Lung (tissue), 12 donors: ENCODE data around the gene ARL13B. TPM values are rescaled to one million over a fixed set of nuclear protein-coding genes. Genes with fewer than 3 reads are reported as not detected.

ENCODE experiments used
- ATAC-seq: fragments of 200-7000 bp; cut with Tn5 transposase; one replicate; pipeline ENCODE4 v1.9.1; 2020; ENCODE audit warnings: moderate number of reproducible peaks; ENCODE audit not compliant: insufficient read depth, low FRiP score
- DNase-seq, 3 donors: peaks; one replicate each; pipeline ENCODE4 v3.0.0-alpha.2; 2013 to 2017
- H3K27ac ChIP-seq, 2 donors: one replicate each; pipeline ENCODE4 v1.5.1; 2013; ENCODE audit warnings: mild to moderate bottlenecking in 2 of 2, moderate library complexity in 2 of 2, control low read depth in 1 of 2, inconsistent platforms in 1 of 2, low read depth in 1 of 2, low read length in 1 of 2
- H3K27me3 ChIP-seq, 3 donors: one replicate each; pipeline ENCODE4 v1.5.1; 2013; ENCODE audit warnings: low read length in 2 of 3; ENCODE audit not compliant: control insufficient read depth in 3 of 3, insufficient read depth in 3 of 3
- H3K36me3 ChIP-seq, 4 donors: one replicate each; pipeline ENCODE4 v1.5.1; 2013; ENCODE audit warnings: low read length in 4 of 4, mild to moderate bottlenecking in 1 of 4, moderate library complexity in 1 of 4; ENCODE audit not compliant: control insufficient read depth in 4 of 4, insufficient read depth in 4 of 4
- H3K4me1 ChIP-seq, 5 donors: one replicate each; pipeline ENCODE4 v1.5.1; 2013; ENCODE audit warnings: low read length in 5 of 5, mild to moderate bottlenecking in 2 of 5, moderate library complexity in 1 of 5; ENCODE audit not compliant: control insufficient read depth in 5 of 5, insufficient read depth in 5 of 5
- H3K4me3 ChIP-seq: one replicate; pipeline ENCODE4 v1.5.1; 2013; ENCODE audit warnings: mild to moderate bottlenecking, control low read depth, moderate library complexity
- H3K9ac ChIP-seq, 2 donors: one replicate each; pipeline ENCODE4 v1.5.1; 2013; ENCODE audit warnings: low read length in 2 of 2, control low read depth in 1 of 2; ENCODE audit not compliant: insufficient read depth in 1 of 2
- H3K9me3 ChIP-seq, 4 donors: one replicate each; pipeline ENCODE4 v1.5.1; 2013; ENCODE audit warnings: low read length in 3 of 4, mild to moderate bottlenecking in 1 of 4, moderate library complexity in 1 of 4; ENCODE audit not compliant: control insufficient read depth in 4 of 4, insufficient read depth in 3 of 4
- CTCF ChIP-seq: IDR thresholded peaks from 2 replicates; pipeline ENCODE4 v1.5.1; 2012; ENCODE audit warnings: mild to moderate bottlenecking; ENCODE audit errors: control extremely low read depth, extremely low read depth
- WGBS, 2 donors: extraction: QIAGEN DNeasy Blood & Tissue Kit; methylation state at CpG; one replicate each; pipeline ENCODE4 v1.1.7; 2013; 5-methylcytosine and 5-hydroxymethylcytosine counted together
- polyA plus RNA-seq, 2 donors: library from polyadenylated mRNA; stranded (reverse); fragments of 200-250 nt; gene quantifications; one replicate each; pipeline ENCODE4 v1.2.1, GENCODE V29; 2013
- total RNA-seq, 2 donors: library from RNA; depleted of rRNA in 1 of 2; stranded (reverse); fragments of >200 nt in 1 of 2; gene quantifications; one replicate each; pipeline ENCODE4 v1.2.1, GENCODE V29; 2014 to 2021
- donor health status: control.
- donor health status: control.
- donor health status: Bipolar disorder and iron deficiency.
- donor health status: healthy.
- donor health status: DM: yes; HTN: yes; CAD: no.

The ARL13B gene
- total and polyA plus RNA-seq, 4 donors: 8.4 to 19.6 (median 13.2) TPM

GRCh38 chr3:94009608-94010007 is 29.7 kb downstream of the ARL13B start:
- H3K4me1 ChIP-seq: peaks cover 0 to 4% (median 0%) of the 10 kb centered on the region in 5 donors
- WGBS, 2 donors: 92 to 95% methylated on average over 2 of the region's 2 CpGs

GRCh38 chr3:94011233-94011711 is 31.3 kb downstream of the ARL13B start:
- Histone ChIP-seq H3K9ac (no peak overlapping the region), H3K9me3 (no peaks in the 10 kb centered on the region), H3K4me3 (no peak overlapping the region), H3K36me3 (no peaks in the 10 kb centered on the region), H3K27ac (no peak overlapping the region), H3K27me3 (no peaks in the 10 kb centered on the region), H3K4me1 (peaks cover 0 to 4% (median 0%) of the 10 kb centered on the region in 5 donors)
- no peak for DNase-seq
- no peak for ATAC-seq
- WGBS, 2 donors: 83 to 90% methylated on average over 3 of the region's 3 CpGs
- TF ChIP-seq CTCF: no peak

More at GRCh38 chr3:94009608-94010007, 29.7 kb downstream of the ARL13B start:
- no peak for TF ChIP-seq CTCF
- H3K9me3 ChIP-seq: no peaks in the 10 kb centered on the region
- no peaks in the 10 kb centered on the region for H3K36me3 ChIP-seq
- no peak overlapping the region for H3K4me3 ChIP-seq
- H3K27ac ChIP-seq: no peak overlapping the region
- no peak overlapping the region for H3K9ac ChIP-seq
- H3K27me3 ChIP-seq: no peaks in the 10 kb centered on the region
- DNase-seq: no peak
- ATAC-seq: no peak

GRCh38 chr3:94012185-94012584 is 32.2 kb downstream of the ARL13B start:
- Histone ChIP-seq H3K27ac (no peak overlapping the region), H3K9me3 (no peaks in the 10 kb centered on the region), H3K4me1 (no peaks in the 10 kb centered on the region), H3K4me3 (no peak overlapping the region), H3K36me3 (no peaks in the 10 kb centered on the region), H3K27me3 (no peaks in the 10 kb centered on the region), H3K9ac (no peak overlapping the region)
- WGBS, 2 donors: 55 to 66% methylated on average over 1 of the region's 1 CpG
- no peak for DNase-seq
- no peak for ATAC-seq
- TF ChIP-seq CTCF: no peak

- Histone ChIP-seq H3K27ac (no peak overlapping the region), H3K9ac (no peak overlapping the region), H3K4me3 (no peak overlapping the region), H3K36me3 (no peaks in the 10 kb centered on the region), H3K27me3 (no peaks in the 10 kb centered on the region), H3K9me3 (no peaks in the 10 kb centered on the region), H3K4me1 (no peaks in the 10 kb centered on the region)
- DNase-seq: no peak
- 90 to 94% methylated on average over 1 of the region's 1 CpG for WGBS, 2 donors
- no peak for ATAC-seq
- TF ChIP-seq CTCF: no peak
Observed at GRCh38 chr3:94015025-94015424, 35.1 kb downstream of the ARL13B start.
